ENCODE results near the gene MFSD11.

The MFSD11 gene

GRCh38 chr17:76714822-76715495, 23.0 kb upstream of the MFSD11 start:
- peak overlapping the region; percentile 76 for H3K27ac ChIP-seq (replicated peaks)

DNA sequence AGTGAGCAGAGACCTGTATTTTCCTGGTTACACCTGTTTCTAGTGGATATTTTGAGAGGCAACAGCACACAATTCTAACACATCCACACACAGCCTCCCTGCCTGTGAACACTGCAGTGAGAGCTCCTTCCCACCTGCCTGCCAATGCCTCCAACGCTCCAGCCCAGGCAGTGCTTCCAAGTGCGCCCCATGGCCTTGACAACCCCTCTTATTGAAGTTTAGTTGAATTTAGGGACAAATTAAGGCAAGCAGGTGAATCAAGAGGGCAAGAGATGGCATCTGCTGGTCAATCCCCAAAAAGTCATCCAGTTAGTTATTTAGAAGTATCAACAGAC, 22.5 kb upstream of the MFSD11 start:
- H3K4me3 ChIP-seq (replicated peaks; ENCODE audit: insufficient read depth, low read length): no peak overlapping the region
- DNase-seq (ENCODE audit: low read depth in 1 of 2, low spot score in 1 of 2): no peak
- TF ChIP-seq, protein P1, sequence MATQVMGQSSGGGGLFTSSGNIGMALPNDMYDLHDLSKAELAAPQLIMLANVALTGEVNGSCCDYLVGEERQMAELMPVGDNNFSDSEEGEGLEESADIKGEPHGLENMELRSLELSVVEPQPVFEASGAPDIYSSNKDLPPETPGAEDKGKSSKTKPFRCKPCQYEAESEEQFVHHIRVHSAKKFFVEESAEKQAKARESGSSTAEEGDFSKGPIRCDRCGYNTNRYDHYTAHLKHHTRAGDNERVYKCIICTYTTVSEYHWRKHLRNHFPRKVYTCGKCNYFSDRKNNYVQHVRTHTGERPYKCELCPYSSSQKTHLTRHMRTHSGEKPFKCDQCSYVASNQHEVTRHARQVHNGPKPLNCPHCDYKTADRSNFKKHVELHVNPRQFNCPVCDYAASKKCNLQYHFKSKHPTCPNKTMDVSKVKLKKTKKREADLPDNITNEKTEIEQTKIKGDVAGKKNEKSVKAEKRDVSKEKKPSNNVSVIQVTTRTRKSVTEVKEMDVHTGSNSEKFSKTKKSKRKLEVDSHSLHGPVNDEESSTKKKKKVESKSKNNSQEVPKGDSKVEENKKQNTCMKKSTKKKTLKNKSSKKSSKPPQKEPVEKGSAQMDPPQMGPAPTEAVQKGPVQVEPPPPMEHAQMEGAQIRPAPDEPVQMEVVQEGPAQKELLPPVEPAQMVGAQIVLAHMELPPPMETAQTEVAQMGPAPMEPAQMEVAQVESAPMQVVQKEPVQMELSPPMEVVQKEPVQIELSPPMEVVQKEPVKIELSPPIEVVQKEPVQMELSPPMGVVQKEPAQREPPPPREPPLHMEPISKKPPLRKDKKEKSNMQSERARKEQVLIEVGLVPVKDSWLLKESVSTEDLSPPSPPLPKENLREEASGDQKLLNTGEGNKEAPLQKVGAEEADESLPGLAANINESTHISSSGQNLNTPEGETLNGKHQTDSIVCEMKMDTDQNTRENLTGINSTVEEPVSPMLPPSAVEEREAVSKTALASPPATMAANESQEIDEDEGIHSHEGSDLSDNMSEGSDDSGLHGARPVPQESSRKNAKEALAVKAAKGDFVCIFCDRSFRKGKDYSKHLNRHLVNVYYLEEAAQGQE (IDR thresholded peaks at IDR 0.05; ENCODE audit: insufficient replicate concordance, low read depth): no peak
- TF ChIP-seq SPI1 (IDR thresholded peaks at IDR 0.05; ENCODE audit: borderline replicate concordance, low read depth) (no peak), POLR2AphosphoS5 (IDR thresholded peaks at IDR 0.05; ENCODE audit: low read depth) (no peak), GABPA (IDR thresholded peaks at IDR 0.05; ENCODE audit: low read depth) (no peak)
- TF ChIP-seq, protein P2, sequence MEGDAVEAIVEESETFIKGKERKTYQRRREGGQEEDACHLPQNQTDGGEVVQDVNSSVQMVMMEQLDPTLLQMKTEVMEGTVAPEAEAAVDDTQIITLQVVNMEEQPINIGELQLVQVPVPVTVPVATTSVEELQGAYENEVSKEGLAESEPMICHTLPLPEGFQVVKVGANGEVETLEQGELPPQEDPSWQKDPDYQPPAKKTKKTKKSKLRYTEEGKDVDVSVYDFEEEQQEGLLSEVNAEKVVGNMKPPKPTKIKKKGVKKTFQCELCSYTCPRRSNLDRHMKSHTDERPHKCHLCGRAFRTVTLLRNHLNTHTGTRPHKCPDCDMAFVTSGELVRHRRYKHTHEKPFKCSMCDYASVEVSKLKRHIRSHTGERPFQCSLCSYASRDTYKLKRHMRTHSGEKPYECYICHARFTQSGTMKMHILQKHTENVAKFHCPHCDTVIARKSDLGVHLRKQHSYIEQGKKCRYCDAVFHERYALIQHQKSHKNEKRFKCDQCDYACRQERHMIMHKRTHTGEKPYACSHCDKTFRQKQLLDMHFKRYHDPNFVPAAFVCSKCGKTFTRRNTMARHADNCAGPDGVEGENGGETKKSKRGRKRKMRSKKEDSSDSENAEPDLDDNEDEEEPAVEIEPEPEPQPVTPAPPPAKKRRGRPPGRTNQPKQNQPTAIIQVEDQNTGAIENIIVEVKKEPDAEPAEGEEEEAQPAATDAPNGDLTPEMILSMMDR (IDR thresholded peaks at IDR 0.05; ENCODE audit: insufficient read depth, low read length): no peak

More at GRCh38 chr17:76714822-76715495, 23.0 kb upstream of the MFSD11 start:
- H3K4me3 ChIP-seq (replicated peaks; ENCODE audit: insufficient read depth, low read length): no peak overlapping the region
- no peaks in the 10 kb centered on the region for H3K27me3 ChIP-seq (ENCODE audit: insufficient read depth, poor library complexity, severe bottlenecking)
- TF ChIP-seq POLR2AphosphoS5 (IDR thresholded peaks at IDR 0.05; ENCODE audit: low read depth): no peak
- TF ChIP-seq, protein P2 (IDR thresholded peaks at IDR 0.05; ENCODE audit: insufficient read depth, low read length): peak; percentile 66
- peak in 1 of 2 experiments; percentile 77 for DNase-seq (ENCODE audit: low read depth in 1 of 2, low spot score in 1 of 2)

DNA sequence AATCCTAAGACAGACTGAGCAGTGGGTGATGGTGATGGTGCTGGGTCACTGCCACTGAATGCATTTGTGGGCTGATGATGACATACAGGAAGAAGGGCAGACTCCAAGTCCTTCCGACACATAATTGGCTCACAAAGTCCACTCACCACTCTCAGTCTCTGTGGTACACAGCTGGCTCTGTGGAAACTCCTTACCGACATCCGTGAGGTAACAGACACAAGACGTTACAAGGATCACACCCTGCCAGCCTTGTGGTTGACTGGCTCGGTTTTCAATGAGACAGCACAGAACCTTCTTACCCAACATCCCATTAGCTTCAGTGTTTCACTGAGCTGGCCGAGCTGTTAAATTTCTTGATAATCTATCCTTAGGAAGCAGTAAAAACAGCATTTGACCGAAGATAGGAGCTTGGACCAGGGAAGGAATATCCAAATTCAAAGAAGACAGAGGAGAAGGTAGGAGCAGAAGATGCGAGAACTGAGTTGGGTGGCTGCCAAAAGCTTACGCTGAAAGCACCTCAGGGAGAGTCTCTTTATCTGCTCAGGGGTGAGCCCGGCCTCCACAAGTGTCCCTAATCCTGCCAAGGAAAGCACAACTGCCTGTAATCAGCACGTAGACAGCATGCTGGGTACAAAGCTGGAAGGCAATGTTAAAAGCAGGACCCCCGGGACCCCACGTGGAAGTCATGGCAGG, 21.6 kb upstream of the MFSD11 start:
- Histone ChIP-seq H3K27ac (replicated peaks) (peak overlapping the region; percentile 80), H3K27me3 (ENCODE audit: insufficient read depth, poor library complexity, severe bottlenecking) (no peaks in the 10 kb centered on the region), H3K4me3 (replicated peaks; ENCODE audit: insufficient read depth, low read length) (no peak overlapping the region)
- TF ChIP-seq, protein P1 (IDR thresholded peaks at IDR 0.05; ENCODE audit: insufficient replicate concordance, low read depth): no peak
- TF ChIP-seq SPI1 (IDR thresholded peaks at IDR 0.05; ENCODE audit: borderline replicate concordance, low read depth) (no peak), GABPA (IDR thresholded peaks at IDR 0.05; ENCODE audit: low read depth) (peak; percentile 34; the same call in 1 of the 2 replicates), POLR2AphosphoS5 (IDR thresholded peaks at IDR 0.05; ENCODE audit: low read depth) (peak; percentile 96)
- TF ChIP-seq, protein P2 (IDR thresholded peaks at IDR 0.05; ENCODE audit: insufficient read depth, low read length): no peak
- peak; percentile 99 for DNase-seq (ENCODE audit: low read depth in 1 of 2, low spot score in 1 of 2)

More for the DNA sequence above, 22.5 kb upstream of the MFSD11 start:
- Histone ChIP-seq H3K27me3 (ENCODE audit: insufficient read depth, poor library complexity, severe bottlenecking) (no peaks in the 10 kb centered on the region), H3K27ac (replicated peaks) (peak overlapping the region; percentile 76)

Data from HL-60 (cell line).